H9 (cell line): Measurements from ENCODE around the gene RIC8A. TPM values are rescaled to one million over a fixed set of nuclear protein-coding genes. Genes with fewer than 3 reads are reported as not detected.

ENCODE experiments used
- DNase-seq: peaks from one replicate; pipeline ENCODE4 v3.0.0-alpha.2; 2017
- H2AFZ ChIP-seq: one replicate; pipeline ENCODE4 v1.6.1; 2013; ENCODE audit warnings: mild to moderate bottlenecking, low read length, control low read depth, moderate library complexity
- H2AK5ac ChIP-seq: 2 replicates; pipeline ENCODE4 v1.6.1; 2013; ENCODE audit warnings: low read length, control low read depth, mixed read lengths; ENCODE audit not compliant: insufficient read length
- H2BK120ac ChIP-seq: one replicate; pipeline ENCODE4 v1.6.1; 2013; ENCODE audit warnings: low read depth, mild to moderate bottlenecking, low read length, control low read depth, inconsistent platforms; ENCODE audit not compliant: poor library complexity, severe bottlenecking
- H2BK12ac ChIP-seq: 2 replicates; pipeline ENCODE4 v1.6.1; 2013; ENCODE audit warnings: low read length, control low read depth, mixed read lengths, low read depth; ENCODE audit not compliant: insufficient read length
- H2BK15ac ChIP-seq: 2 replicates; pipeline ENCODE4 v1.6.1; 2013; ENCODE audit warnings: low read depth, low read length, control low read depth
- H2BK20ac ChIP-seq: one replicate; pipeline ENCODE4 v1.6.1; 2013; ENCODE audit warnings: low read depth, mild to moderate bottlenecking, low read length, control low read depth, inconsistent platforms; ENCODE audit not compliant: poor library complexity, severe bottlenecking
- H2BK5ac ChIP-seq: 2 replicates; pipeline ENCODE4 v1.6.1; 2013; ENCODE audit warnings: low read length, control low read depth, mixed read lengths; ENCODE audit not compliant: insufficient read length
- H3K14ac ChIP-seq: 2 replicates; pipeline ENCODE4 v1.6.1; 2013; ENCODE audit warnings: low read length, control low read depth; ENCODE audit not compliant: insufficient read depth
- H3K18ac ChIP-seq: 2 replicates; pipeline ENCODE4 v1.6.1; 2013; ENCODE audit warnings: low read depth, mild to moderate bottlenecking, mixed read lengths, low read length, control low read depth; ENCODE audit not compliant: insufficient read length
- H3K23ac ChIP-seq: 2 replicates; pipeline ENCODE4 v1.6.1; 2013; ENCODE audit warnings: low read length, control low read depth, mixed read lengths, low read depth; ENCODE audit not compliant: insufficient read length
- H3K23me2 ChIP-seq: 2 replicates; pipeline ENCODE4 v1.6.1; 2013; ENCODE audit warnings: low read depth, mild to moderate bottlenecking, mixed read lengths, low read length, control low read depth; ENCODE audit not compliant: insufficient read length, poor library complexity, severe bottlenecking
- H3K27ac ChIP-seq: 2 replicates; pipeline ENCODE4 v1.5.1; 2013; ENCODE audit warnings: low read length, control low read depth, mixed read lengths, low read depth; ENCODE audit not compliant: insufficient read length
- H3K27me3 ChIP-seq: 2 replicates; pipeline ENCODE4 v1.6.1; 2013; ENCODE audit warnings: low read length, control low read depth, inconsistent platforms; ENCODE audit not compliant: insufficient read depth
- H3K4ac ChIP-seq: 2 replicates; pipeline ENCODE4 v1.6.1; 2013; ENCODE audit warnings: low read depth, mild to moderate bottlenecking, control low read depth, inconsistent platforms, low read length, moderate library complexity
- H3K4me1 ChIP-seq: 2 replicates; pipeline ENCODE4 v1.6.1; 2013; ENCODE audit warnings: low read length, control low read depth, inconsistent platforms; ENCODE audit not compliant: insufficient read depth
- H3K4me2 ChIP-seq: 2 replicates; pipeline ENCODE4 v1.6.1; 2013; ENCODE audit warnings: low read length, control low read depth, mixed read lengths; ENCODE audit not compliant: insufficient read length, insufficient read depth
- H3K56ac ChIP-seq: 2 replicates; pipeline ENCODE4 v1.6.1; 2013; ENCODE audit warnings: low read depth, mild to moderate bottlenecking, mixed read lengths, low read length, control low read depth; ENCODE audit not compliant: insufficient read length
- H3K79me1 ChIP-seq: 2 replicates; pipeline ENCODE4 v1.6.1; 2013; ENCODE audit warnings: low read depth, mild to moderate bottlenecking, moderate library complexity, low read length, control low read depth, inconsistent platforms; ENCODE audit not compliant: insufficient read depth, poor library complexity, severe bottlenecking
- H3K79me2 ChIP-seq: 2 replicates; pipeline ENCODE4 v1.6.1; 2013; ENCODE audit warnings: low read length, control low read depth, inconsistent platforms; ENCODE audit not compliant: insufficient read depth
- H3K9ac ChIP-seq: 2 replicates; pipeline ENCODE4 v1.6.1; 2013; ENCODE audit warnings: low read length, control low read depth, mixed read lengths; ENCODE audit not compliant: insufficient read length; ENCODE audit errors: extremely low read depth
- H3K9me3 ChIP-seq: one replicate; pipeline ENCODE4 v1.6.1; 2013; ENCODE audit warnings: low read depth, low read length, inconsistent platforms; ENCODE audit not compliant: control insufficient read depth
- H3T11ph ChIP-seq: one replicate; pipeline ENCODE4 v1.6.1; 2013; ENCODE audit warnings: mild to moderate bottlenecking, low read length, control low read depth, inconsistent platforms
- H4K20me1 ChIP-seq: one replicate; pipeline ENCODE4 v1.6.1; 2013; ENCODE audit not compliant: control insufficient read depth, insufficient read length, insufficient read depth
- H4K5ac ChIP-seq: 2 replicates; pipeline ENCODE4 v1.6.1; 2013; ENCODE audit warnings: low read depth, mild to moderate bottlenecking, mixed read lengths, low read length, control low read depth; ENCODE audit not compliant: insufficient read length
- H4K8ac ChIP-seq: replicated peaks from 2 replicates; pipeline ENCODE4 v1.6.1; 2013; ENCODE audit warnings: low read length, control low read depth, mixed read lengths, low read depth; ENCODE audit not compliant: insufficient read length
- H4K91ac ChIP-seq: 2 replicates; pipeline ENCODE4 v1.6.1; 2013; ENCODE audit warnings: low read depth, mild to moderate bottlenecking, moderate library complexity, mixed read lengths, low read length, control low read depth; ENCODE audit not compliant: insufficient read length
- H3K27ac Mint-ChIP-seq, 3 experiments: 2 replicates in 2 of 3; 3 replicates in 1 of 3; pipeline ENCODE4 v1.8.0; 2020 to 2021; ENCODE audit warnings: mixed read lengths in 3 of 3, mild to moderate bottlenecking in 1 of 3, moderate library complexity in 1 of 3
- H3K27me3 Mint-ChIP-seq: 2 replicates; pipeline ENCODE4 v1.8.0; 2021; ENCODE audit warnings: low read depth, mild to moderate bottlenecking, moderate library complexity, mixed read lengths
- H3K36me3 Mint-ChIP-seq, 3 experiments: 2 replicates in 2 of 3; 3 replicates in 1 of 3; pipeline ENCODE4 v1.8.0; 2020 to 2021; ENCODE audit warnings: low read depth in 3 of 3, mixed read lengths in 3 of 3; ENCODE audit not compliant: insufficient read depth in 1 of 3
- H3K4me1 Mint-ChIP-seq, 2 experiments: 2 replicates each; pipeline ENCODE4 v1.8.0; 2020; ENCODE audit warnings: mixed read lengths in 2 of 2
- H3K4me3 Mint-ChIP-seq, 2 experiments: 2 replicates in 1 of 2; 3 replicates in 1 of 2; pipeline ENCODE4 v1.8.0; 2020 to 2021; ENCODE audit warnings: mild to moderate bottlenecking in 2 of 2, mixed read lengths in 2 of 2, moderate library complexity in 1 of 2
- H3K9me3 Mint-ChIP-seq, 2 experiments: 2 replicates in 1 of 2; 3 replicates in 1 of 2; pipeline ENCODE4 v1.8.0; 2020; ENCODE audit warnings: mild to moderate bottlenecking in 2 of 2, mixed read lengths in 2 of 2, moderate library complexity in 1 of 2
- CTCF ChIP-seq: fragments of 200-600 bp; sonication (generic); conservative IDR thresholded peaks from 3 replicates; pipeline ENCODE4 v1.8.0; 2021; ENCODE audit warnings: antibody characterized with exemption, mild to moderate bottlenecking
- WGBS: extraction: QIAGEN DNeasy Blood & Tissue Kit; methylation state at CpG from one replicate; pipeline ENCODE4 v1.1.7; 2013; ENCODE audit warnings: missing lambda C conversion rate, low lambda C conversion rate, mixed read lengths; ENCODE audit not compliant: insufficient read length; ENCODE audit errors: extremely low coverage; 5-methylcytosine and 5-hydroxymethylcytosine counted together
- total RNA-seq: library from RNA; stranded (reverse); gene quantifications from 2 replicates; pipeline ENCODE4 v1.2.1, GENCODE V29; 2021

The RIC8A gene
- total RNA-seq, 1 experiment from 2014 or later, result 94.9 TPM

GRCh38 chr11:203945-204586 is 3.4 kb upstream of the RIC8A start:
- Mint-ChIP-seq H3K9me3 (no peaks in the 10 kb centered on the region; a peak in 1 of 5 replicates), H3K27me3 (no peaks in the 10 kb centered on the region; the same call in 1 of the 2 replicates), H3K27ac (no peak overlapping the region; a peak in 1 of 7 replicates), H3K4me1 (peaks cover 5 to 12% of the 10 kb centered on the region in 2 experiments), H3K4me3 (peak overlapping the region in 1 of 2 experiments; percentile 60; a peak in 3 of 5 replicates), H3K36me3 (peaks cover 9 to 37% (median 23%) of the 10 kb centered on the region in 3 experiments)
- no peak overlapping the region for H2BK5ac ChIP-seq
- H3K56ac ChIP-seq, result no peak overlapping the region
- no peak overlapping the region for H3K23ac ChIP-seq
- no peak overlapping the region for H2AFZ ChIP-seq
- H3K18ac ChIP-seq, result no peak overlapping the region
- no peak overlapping the region for H3K4ac ChIP-seq
- no peaks in the 10 kb centered on the region for H4K20me1 ChIP-seq
- no peak overlapping the region for H3K4me2 ChIP-seq
- WGBS, result no CpG with 5 or more reads among the region's 4 CpGs
- no peak overlapping the region for H2BK120ac ChIP-seq
- H2BK20ac ChIP-seq, result no peak overlapping the region
- no peaks in the 10 kb centered on the region; the same call in 1 of the 2 replicates for H3K79me2 ChIP-seq
- no peaks in the 10 kb centered on the region; the same call in 1 of the 2 replicates for H3K4me1 ChIP-seq
- H3K14ac ChIP-seq, result no peak overlapping the region
- no peak overlapping the region for H4K91ac ChIP-seq
- H3K9me3 ChIP-seq, result no peaks in the 10 kb centered on the region
- no peaks in the 10 kb centered on the region for H3K27me3 ChIP-seq
- no peak overlapping the region for H3K9ac ChIP-seq
- no peak overlapping the region for H2BK12ac ChIP-seq
- no peak overlapping the region for H4K5ac ChIP-seq
- no peak overlapping the region for H3K27ac ChIP-seq
- no peak for TF ChIP-seq CTCF
- no peak for DNase-seq
- peaks cover 5% of the 10 kb centered on the region for H3K79me1 ChIP-seq
- H2AK5ac ChIP-seq, result no peak overlapping the region
- no peak overlapping the region for H4K8ac ChIP-seq
- H2BK15ac ChIP-seq, result no peak overlapping the region
- H3K23me2 ChIP-seq, result peaks cover 18% of the 10 kb centered on the region
- no peak overlapping the region for H3T11ph ChIP-seq
